Measurements from ENCODE around the gene C3orf20.

- TF ChIP-seq POLR2A (IDR thresholded peaks at IDR 0.05; ENCODE audit: low read length) (no peak), GATA1 (IDR thresholded peaks at IDR 0.05; ENCODE audit: low read depth, low read length) (no peak)
These were observed 24.7 kb downstream of the C3orf20 start for GRCh38 chr3:14699643-14700042.

All from erythroblast (primary cell).